Body of pancreas (tissue), 4 donors: ENCODE data around the gene CELF1. TPM values are rescaled to one million over a fixed set of nuclear protein-coding genes. Genes with fewer than 3 reads are reported as not detected.

Experiments used
- ATAC-seq: fragments of 150-250 bp; one replicate; pipeline ENCODE4 v1.9.1; 2016
- DNase-seq, 4 donors: peaks; one replicate each; pipeline ENCODE4 v3.0.0-alpha.2; 2019
- H3K27ac ChIP-seq, 4 donors: fragments of 200-600 bp; sonication (generic); 1 replicate in 3 of 4; 2 replicates in 1 of 4; pipeline versions ENCODE4 v1.5.1 to v1.6.1; 2016 to 2019; ENCODE audit warnings: mild to moderate bottlenecking in 1 of 4, mixed read lengths in 1 of 4, moderate library complexity in 1 of 4
- H3K27me3 ChIP-seq, 2 donors: fragments of 200-600 bp; sonication (generic); one replicate each; pipeline ENCODE4 v1.6.0; 2016; ENCODE audit warnings: mild to moderate bottlenecking in 1 of 2
- H3K36me3 ChIP-seq, 2 donors: fragments of 200-600 bp; sonication (generic); replicated peaks in 1 of 2; 2 replicates each; pipeline ENCODE4 v1.5.1; 2016; ENCODE audit warnings: low read depth in 2 of 2; ENCODE audit not compliant: insufficient read depth in 1 of 2
- H3K4me1 ChIP-seq: fragments of 200-600 bp; sonication (generic); one replicate; pipeline ENCODE4 v1.6.0; 2016
- H3K4me3 ChIP-seq, 2 donors: fragments of 200-600 bp; sonication (generic); 1 replicate in 1 of 2; 2 replicates in 1 of 2; pipeline ENCODE4 v1.5.1; 2016 to 2019
- H3K9me3 ChIP-seq, 3 donors: fragments of 200-600 bp; sonication (generic); 1 replicate in 2 of 3; 2 replicates in 1 of 3; pipeline ENCODE4 v1.5.1; 2016
- CTCF ChIP-seq, 7 experiments: fragments of 450-650 bp in 4 of 7; fragments of 200-600 bp in 3 of 7; sonication (generic) in 3 of 7; IDR thresholded peaks; one replicate each; pipeline ENCODE4 v1.5.1; 2016 to 2019; ENCODE audit warnings: antibody characterized with exemption in 7 of 7
- POLR2A ChIP-seq, 3 donors: fragments of 450-650 bp; IDR thresholded peaks; one replicate each; pipeline ENCODE4 v1.6.1; 2016; ENCODE audit warnings: antibody characterized with exemption in 3 of 3, mild to moderate bottlenecking in 2 of 3
- WGBS, 2 donors: methylation state at CpG; one replicate each; pipeline ENCODE4 v1.1.5; 2017; 5-methylcytosine and 5-hydroxymethylcytosine counted together
- intact Hi-C: fragments of 100-400 bp; cut with DNase I; formaldehyde crosslinking; loops from one replicate; pipeline ENCODE4 v1.15.1; 2023
- total RNA-seq, 2 donors: library from RNA; depleted of rRNA; stranded (reverse); fragments of >200 nt; gene quantifications; one replicate each; pipeline ENCODE4 v1.1.0, GENCODE V29; 2016

CELF1 gene
- total RNA-seq, 2 donors from 2014 or later: 56.0 to 86.0 TPM

GRCh38 chr11:47538741-47539565 is 14.0 kb downstream of the CELF1 start:
- peaks cover 37% of the 10 kb centered on the region for H3K4me1 ChIP-seq
- peak overlapping the region in 1 of 4 donors; percentile 48 for H3K27ac ChIP-seq
- H3K4me3 ChIP-seq: no peak overlapping the region
- 59 to 75% methylated on average over 10 of the region's 10 CpGs for WGBS, 2 donors
- H3K27me3 ChIP-seq: no peaks in the 10 kb centered on the region
- TF ChIP-seq POLR2A (IDR thresholded peaks at IDR 0.05) (no peak), CTCF (IDR thresholded peaks at IDR 0.05) (no peak)
- ATAC-seq: no peak
- H3K36me3 ChIP-seq: no peaks in the 10 kb centered on the region
- intact Hi-C loops: no loop called here
- no peak for DNase-seq
- no peaks in the 10 kb centered on the region for H3K9me3 ChIP-seq

- WGBS, 2 donors: 78 to 86% methylated on average over 3 of the region's 3 CpGs
- ATAC-seq (no peak), DNase-seq (no peak)
- H3K4me1 ChIP-seq: peaks cover 37% of the 10 kb centered on the region
- TF ChIP-seq CTCF (IDR thresholded peaks at IDR 0.05): no peak
- H3K4me3 ChIP-seq: no peak overlapping the region
- no peaks in the 10 kb centered on the region for H3K9me3 ChIP-seq
- no peaks in the 10 kb centered on the region for H3K36me3 ChIP-seq
- intact Hi-C loops: no loop called here
- no peaks in the 10 kb centered on the region for H3K27me3 ChIP-seq
- no peak overlapping the region for H3K27ac ChIP-seq
These were observed 16.0 kb downstream of the CELF1 start for GRCh38 chr11:47536915-47537314.

GRCh38 chr11:47534704-47535251 is 18.2 kb downstream of the CELF1 start:
- WGBS, 2 donors: 88 to 90% methylated on average over 4 of the region's 4 CpGs
- no peak overlapping the region for H3K4me3 ChIP-seq
- H3K27ac ChIP-seq: no peak overlapping the region
- no peaks in the 10 kb centered on the region for H3K36me3 ChIP-seq
- TF ChIP-seq POLR2A (IDR thresholded peaks at IDR 0.05) (no peak), CTCF (IDR thresholded peaks at IDR 0.05) (no peak)
- H3K9me3 ChIP-seq: no peaks in the 10 kb centered on the region
- ATAC-seq (no peak), DNase-seq (no peak)
- H3K4me1 ChIP-seq: peaks cover 21% of the 10 kb centered on the region
- intact Hi-C loops: no loop called here
- H3K27me3 ChIP-seq: no peaks in the 10 kb centered on the region

GRCh38 chr11:47533690-47534151 is 19.2 kb downstream of the CELF1 start:
- Histone ChIP-seq H3K9me3 (no peaks in the 10 kb centered on the region), H3K4me3 (no peak overlapping the region), H3K36me3 (no peaks in the 10 kb centered on the region), H3K27ac (no peak overlapping the region), H3K4me1 (peaks cover 12% of the 10 kb centered on the region), H3K27me3 (no peaks in the 10 kb centered on the region)
- TF ChIP-seq POLR2A (IDR thresholded peaks at IDR 0.05) (no peak), CTCF (IDR thresholded peaks at IDR 0.05) (no peak)
- DNase-seq: no peak
- WGBS, 2 donors: 92 to 93% methylated on average over 2 of the region's 2 CpGs
- intact Hi-C loops: no loop called here
- ATAC-seq: no peak
